ENCODE results near the gene SMAD6.
A peak's percentile ranks its signal among the peaks of the same experiment; 100 is the strongest.

The SMAD6 gene

DNA sequence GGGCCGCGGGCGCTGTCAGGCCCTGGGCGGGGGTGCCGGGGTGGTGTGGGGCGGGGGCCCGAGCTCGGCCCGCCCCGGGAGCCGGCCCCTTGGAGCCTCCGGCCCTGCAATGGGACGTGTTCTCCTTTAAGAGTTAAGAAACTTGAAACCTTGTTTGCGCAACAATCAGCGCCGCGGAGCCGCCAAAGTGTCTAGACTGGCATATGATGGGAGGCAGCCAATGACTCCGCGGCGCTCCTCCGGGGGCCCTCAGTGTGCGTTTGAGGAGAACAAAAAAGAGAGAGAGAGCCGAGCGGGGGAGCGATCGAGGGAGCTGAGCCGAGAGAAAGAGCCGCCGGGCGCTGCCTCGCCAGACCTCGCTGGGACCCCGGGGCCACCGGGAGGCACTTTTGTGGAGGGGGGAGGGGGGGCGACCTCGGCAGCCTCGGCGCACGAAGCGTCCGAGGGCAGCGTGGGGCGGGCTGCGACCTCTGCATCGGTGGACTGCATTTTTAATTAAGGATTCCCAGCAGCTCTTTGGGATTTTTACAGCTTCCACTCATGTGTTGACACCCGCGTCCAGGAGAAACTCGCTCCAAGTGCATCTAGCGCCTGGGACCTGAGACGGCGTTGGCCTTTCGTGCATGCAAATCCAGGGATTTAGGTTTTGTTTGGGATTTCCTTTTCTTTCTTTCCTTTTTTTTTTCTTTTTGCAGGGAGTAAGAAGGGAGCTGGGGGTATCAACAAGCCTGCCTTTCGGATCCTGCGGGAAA, at the start of gene SMAD6:
Gene SMAD6 (plus strand): TSS at position 202 of the 752 bp plus-strand sequence. CDS start 1,023 bp downstream, outside the sequence.
- peak; percentile 62 for DNase-seq

DNA sequence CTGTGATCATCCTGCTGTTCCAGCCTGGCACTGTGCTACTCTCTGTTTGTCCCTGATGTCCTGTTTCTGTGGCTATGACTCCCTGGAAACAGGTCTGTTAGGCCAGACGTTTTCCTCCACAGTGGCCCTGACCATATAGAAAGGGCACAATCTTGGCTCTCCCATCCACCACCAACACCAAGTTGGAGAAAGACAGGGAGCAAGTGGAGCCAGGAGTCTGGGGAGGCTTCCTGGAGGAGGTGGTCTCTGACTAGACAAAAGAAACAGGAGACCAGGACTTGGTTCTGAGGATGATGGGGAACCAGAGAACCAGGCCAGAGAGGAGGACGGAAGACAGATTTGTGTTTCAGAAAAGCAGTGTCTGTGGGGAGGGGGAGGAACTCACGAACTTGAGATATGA, 49.2 kb upstream of the SMAD6 start:
- DNase-seq: no peak

DNA sequence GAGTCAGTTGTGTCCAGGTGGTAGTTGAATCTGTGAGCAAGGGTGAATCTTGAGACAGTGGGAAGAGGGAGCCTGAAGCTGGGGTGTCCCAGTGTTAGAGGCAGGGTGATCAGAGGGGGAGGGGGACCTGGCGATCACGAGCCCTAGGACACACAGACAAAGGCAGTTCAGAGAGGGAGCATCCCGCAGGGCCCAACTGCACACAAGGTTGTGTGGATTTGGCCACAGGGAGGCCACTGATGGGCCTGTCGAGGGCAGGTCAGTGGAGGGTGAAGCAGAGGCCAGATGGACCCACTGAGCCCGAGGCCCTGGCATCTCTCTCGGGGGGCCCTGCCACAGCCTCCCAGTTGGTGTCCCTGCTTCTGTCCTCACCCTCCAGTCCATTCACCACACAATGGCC, 48.6 kb upstream of the SMAD6 start:
- no peak for DNase-seq

DNA sequence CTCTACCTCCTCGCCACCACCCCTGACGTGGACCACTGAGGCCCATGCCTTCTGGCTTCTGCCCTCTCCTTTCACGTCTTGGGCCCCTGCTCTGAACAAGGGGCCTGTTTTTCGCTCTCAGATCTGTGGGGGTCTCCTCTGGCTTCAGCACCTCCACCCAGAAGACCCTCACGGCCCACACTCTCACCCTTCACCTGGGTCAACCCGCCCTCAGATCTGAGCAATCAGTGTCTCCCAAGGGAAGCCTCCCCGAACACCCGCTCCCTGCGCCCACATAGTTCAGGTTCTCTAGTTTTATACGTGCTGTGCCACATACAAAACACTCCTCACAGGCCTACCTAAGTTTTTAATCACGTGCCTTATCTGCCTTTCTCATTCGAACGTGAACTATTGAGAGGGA, 48.2 kb upstream of the SMAD6 start:
- DNase-seq: no peak

DNA sequence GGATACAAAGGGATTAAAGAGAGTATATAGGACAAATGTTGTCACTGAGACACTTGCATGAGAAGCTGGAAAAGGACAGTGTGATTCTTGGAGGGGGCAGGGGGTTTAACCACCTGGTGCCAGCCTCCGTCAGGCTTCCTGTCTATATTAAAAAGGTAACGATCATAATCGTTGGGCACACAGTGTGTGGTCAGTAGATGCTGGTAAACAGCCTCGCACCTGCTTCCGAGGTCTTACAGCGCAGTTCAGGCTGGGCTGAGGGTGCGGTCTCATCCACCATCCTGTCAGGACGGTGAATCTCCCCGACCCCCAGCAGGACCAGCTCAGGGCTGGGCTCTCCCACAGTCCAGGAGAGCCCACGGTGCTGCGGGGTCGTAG, 47.7 kb upstream of the SMAD6 start:
- DNase-seq: no peak

DNA sequence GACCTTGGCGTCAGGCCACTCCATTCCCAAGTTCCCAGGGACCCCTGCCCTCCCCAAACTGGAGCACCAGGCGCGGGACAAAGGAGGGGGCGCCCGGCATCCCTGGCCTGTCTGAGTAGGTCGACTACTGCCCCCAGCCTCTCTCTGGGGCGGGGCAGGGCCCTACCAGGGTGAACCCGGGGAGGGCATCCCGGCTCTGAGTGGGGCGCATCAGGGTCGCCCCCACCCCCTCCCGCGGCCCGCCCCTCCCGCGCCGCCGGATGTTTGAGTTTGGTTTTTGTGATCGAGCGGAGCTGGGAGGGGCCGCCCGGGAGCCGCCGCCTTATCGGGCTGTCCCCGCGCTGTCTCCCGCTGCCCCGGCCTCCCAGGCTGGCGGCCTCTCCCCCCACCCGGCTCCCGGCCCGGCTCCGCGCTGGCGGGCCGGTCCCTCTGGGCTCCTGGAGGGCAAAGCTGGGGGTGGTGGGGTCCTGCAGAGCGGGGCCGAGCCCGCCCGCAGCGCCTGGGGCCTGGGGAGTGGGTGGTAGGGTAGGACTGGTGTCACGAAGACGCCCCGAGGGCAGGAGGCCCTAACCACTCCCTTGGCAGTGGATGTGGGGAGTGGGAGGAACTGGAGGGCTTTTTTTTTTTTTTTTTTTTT, 47.2 kb upstream of the SMAD6 start:
- no peak for DNase-seq

DNA sequence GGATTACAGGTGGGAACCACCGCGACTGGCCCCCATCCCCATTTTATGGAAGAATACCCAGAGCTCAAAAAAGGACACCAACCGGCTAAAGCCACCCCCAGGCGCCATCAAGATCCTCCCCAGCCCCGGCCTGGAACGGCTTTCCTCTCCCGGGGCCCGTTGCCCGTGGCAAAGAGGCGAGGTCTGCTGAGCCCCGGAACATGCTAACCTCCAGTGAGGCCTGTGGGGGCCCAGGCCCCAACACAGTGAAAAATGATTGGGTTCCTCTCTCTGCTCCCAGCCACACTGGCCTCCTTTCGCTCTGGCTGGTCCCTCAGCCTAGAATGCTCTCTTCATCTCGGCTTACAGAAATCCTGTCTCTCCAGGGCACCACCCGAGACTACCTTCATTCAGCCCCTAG, 46.5 kb upstream of the SMAD6 start:
- no peak for DNase-seq

DNA sequence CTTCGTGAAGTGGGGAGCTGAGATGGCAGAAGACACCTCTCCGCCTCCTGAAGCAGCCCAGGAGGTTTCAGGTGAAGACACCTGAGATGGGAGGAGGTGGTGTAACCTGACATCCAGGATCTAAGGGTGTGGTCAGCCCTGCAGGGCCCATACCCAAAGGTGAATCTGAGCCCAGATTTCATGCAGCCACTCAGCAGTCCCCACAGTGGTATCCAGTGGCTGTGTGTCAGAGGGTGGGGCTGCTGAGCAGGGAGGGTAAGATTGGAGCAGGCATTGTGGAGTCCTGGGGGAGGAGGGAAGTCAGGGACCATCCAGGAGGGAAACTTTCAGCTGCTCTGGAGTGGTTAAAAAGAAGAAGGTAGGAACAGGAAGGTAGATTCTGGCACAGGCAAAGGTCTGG, 46.0 kb upstream of the SMAD6 start:
- no peak for DNase-seq

DNA sequence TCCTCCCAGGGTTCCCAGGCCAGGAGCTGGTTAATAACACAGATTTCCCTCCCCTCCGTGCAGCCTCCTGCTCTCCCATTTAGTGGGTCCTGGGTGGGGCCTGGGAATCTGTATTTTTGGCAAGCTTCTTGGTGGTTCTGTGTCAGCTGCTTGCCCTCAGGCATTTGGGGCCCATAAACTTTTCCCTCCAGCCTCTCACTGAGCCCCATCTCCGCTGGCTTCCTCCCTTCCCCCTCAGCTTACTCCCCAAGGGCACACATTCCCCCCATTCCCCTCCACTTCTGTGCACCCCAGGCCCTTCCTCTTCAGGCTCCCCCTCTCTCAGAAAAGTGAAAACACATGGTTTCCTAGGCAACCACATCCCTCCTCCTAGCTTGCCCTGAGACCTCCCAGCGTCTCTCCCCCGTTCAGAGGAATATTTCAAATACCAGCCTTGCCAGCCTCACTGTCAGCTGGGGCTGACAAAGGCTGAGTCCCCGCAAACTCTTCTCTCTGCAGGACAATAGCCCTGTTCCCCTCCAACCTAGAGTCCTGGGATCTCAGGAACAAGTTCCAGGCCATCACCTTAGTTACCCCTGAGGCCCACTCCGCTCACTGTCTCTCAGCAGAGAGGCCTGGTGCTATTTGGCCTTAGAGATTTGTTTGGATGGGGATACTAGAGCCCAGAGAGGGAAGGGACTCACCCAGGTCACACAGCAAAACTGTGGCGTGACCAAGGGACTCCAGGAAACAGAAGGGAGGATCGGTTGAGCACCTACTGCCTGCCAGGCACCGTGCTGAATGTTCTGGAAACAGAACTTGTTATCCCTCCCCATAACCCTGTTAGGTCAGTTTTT, 44.6 kb upstream of the SMAD6 start:
- no peak for DNase-seq

DNA sequence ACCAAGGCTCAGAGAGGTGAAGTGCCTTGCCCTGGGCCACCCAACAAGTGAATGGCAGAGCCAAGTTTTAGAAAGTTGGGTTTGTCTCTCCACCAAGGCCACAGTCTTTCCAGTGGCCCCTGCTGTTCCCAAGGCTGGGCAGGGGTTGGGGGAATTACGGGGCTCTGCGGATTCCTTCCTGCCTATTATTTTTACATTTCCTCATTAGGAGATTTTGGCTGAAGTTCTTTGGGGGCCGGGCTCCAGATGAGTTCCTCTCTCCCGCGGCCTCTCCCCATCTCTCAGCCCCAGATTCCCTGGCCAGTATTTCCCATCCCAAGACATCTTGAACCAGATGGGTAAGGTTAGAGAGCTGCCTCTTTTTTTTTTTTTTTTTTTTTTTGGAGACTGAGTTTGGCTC, 44.0 kb upstream of the SMAD6 start:
- DNase-seq: no peak

DNA sequence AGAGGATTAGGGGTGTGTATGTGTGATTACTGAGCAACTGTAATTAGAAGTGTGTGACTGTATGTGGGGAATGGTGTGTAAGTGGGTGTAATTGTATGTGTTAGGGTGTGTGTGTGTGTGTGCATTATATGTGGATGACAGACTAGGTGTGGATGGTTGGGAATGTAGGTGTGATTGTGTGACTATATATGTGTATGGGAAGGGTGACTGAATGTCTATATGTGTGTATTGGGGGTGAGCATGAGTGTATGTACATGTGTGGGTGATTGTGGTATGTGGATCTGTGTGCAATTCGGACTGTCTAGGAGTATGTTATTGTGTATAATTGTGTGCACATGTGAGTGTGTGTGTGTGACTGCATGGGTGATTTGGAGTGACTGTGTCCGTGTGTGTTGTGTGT, 43.2 kb upstream of the SMAD6 start:
- DNase-seq: no peak

DNA sequence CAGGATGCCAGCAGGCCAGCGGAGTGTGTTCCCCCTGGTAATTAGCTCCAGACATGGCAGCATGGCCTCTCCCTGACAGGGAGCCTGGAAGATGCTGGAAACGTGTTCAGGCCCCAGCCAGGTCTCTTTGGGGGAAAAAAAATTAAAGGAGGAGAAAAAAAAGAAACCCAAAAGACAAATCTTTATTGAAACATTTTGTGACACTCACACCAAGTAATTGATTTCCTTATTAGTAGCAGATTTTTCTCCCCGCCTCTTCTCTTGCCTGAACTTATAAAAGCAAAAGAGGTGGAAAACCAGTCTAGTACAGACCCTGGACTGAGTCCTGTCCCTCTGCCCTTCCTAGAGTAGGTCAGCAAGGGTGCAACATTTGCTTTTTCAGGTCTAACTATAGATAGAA, 42.7 kb upstream of the SMAD6 start:
- no peak for DNase-seq

DNA sequence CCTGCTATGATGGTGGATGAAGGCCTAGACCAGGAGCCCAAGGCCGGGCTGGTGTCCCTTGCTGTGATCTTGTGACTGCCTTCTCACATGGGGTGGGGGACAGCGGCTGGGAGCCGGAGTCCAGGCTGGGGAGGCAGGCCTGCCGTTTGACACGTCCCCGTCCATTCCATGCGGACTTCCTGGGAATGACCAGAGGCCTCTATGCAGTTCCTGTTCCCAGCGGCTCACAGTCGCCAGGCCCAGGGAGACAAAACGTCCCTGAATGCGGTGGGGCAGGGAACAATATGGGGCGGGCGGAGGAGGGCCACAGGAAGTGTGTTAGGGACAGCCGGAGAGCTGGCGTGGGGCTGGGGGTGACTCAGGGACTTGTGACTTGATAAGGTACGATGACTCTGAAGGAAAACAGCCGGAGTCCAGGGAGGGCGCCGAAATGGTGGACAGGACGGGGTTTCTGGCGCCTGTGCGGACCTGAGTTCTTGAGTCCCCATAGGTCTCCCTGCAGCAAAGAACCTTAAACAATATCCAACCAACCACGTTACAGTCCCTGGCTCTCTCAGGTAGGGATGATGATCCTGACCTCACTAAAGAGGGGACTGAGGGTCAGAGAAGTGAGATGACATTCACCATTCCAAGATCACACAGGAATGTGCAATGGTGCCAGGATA, 40.5 kb upstream of the SMAD6 start:
- DNase-seq: no peak

DNA sequence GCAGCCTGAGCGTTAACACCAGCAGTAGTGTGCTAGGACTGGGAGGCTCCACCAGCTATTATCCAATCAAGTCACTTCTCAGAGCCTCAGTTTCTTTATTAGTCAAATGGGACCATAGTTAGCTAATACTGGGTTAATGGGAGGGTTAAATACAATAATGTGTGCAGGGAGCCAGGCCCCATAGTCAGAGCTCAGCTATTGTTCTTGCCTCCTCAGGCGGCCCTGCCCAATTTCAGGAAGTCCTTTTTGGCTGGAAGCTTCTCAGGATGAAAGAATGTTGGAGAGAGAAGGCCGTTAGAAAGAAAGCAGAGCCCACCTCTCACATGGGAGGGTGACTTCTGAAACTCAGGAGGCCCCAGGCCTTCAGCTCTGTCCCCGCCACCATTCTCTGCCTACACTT, 39.5 kb upstream of the SMAD6 start:
- DNase-seq: no peak

DNA sequence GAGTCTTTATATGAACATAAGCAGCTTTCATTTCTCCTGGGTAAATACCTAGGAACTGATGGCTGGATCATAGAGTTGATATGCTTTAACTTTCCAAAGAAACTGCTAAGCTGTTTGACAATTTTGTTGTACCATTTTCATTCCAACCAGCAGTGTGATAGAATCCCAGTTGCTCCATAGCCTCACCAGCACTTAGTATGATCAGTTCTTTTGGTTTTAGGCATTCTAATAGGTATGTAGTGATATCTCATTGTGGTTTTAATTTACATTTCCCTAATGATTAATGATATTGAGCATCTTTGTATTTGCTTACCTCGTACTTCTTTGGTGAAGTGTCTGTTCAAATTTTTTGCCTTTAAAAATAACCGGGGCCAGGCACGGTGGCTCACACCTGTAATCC, 38.4 kb upstream of the SMAD6 start:
- DNase-seq: no peak

DNA sequence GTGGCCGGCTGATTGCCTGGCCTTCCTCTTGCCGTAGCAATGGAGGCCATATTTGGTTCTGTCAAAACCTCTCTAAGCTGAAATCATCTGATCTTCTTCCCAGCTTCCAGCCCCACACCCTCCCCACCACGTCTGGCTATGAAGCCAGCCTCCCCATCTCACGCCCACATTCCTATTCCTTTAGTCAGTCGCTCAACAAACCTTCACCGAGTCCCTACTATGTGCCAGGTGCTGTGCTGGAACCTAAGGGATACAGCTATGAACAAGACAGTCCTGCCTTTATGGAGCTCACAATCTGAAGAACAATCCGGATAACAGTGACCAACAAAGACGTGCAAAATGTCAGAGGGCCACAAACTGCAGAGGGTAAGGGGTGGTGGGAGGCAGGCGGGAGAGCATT, 31.9 kb upstream of the SMAD6 start:
- DNase-seq: no peak

DNA sequence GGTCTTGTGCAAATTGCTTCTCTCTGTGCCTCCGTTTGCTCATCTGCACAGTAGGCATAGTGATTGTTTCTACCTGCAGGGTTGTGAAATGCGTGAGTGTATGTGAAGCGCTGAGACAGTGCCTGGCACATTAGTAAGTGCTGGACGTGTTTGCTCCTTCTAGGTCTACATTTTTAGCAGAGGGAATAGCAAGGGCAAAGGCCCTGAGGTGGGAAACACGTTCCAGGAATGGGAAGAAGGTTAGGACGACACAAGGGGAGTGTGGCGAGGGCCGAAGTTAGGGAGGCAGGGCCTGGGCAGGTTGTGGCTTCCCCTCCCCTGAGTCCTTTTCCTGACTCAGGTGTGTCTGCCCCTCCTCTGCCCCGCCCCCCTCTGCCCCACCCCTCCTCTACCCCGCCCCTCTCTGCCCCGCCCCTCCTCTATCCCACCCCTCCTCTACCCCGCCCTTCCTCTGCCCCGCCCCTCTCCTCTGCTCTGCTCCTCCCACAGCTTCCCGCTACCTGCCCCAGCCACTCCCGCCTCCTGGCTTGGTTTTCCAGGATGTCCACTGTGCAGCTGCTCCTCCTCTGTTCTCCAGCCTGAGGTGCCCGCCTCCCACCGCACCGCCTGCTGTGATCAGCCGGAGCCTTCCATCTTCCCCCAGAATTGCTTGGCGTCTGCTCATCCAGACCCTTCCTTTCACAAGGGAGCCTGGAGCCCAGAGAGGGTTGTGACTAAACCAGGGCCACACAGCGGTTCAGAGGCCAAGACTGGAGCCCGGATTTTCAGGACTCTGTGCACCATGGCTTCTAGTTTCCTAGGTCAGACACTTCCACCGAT, 31.1 kb upstream of the SMAD6 start:
- no peak for DNase-seq

DNA sequence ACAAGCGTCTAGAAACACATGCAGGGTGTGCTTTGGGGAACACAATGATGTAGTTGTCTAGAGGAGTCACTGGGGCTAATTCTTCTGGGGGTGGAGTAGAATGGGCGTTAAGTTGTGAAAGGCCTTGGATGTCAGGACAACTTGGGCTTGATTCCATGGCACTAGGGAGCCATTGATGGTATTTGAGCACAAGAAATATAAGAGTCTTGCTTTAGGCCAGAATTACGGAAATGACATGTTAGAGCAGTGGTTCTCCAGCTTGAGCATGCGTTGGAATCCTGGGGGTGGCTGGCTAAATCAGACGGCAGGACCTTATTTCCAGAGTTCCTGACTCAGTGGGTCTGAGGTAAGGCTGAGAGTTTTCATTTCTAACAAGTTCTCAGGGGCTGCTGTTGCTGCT, 29.2 kb upstream of the SMAD6 start:
- no peak for DNase-seq

DNA sequence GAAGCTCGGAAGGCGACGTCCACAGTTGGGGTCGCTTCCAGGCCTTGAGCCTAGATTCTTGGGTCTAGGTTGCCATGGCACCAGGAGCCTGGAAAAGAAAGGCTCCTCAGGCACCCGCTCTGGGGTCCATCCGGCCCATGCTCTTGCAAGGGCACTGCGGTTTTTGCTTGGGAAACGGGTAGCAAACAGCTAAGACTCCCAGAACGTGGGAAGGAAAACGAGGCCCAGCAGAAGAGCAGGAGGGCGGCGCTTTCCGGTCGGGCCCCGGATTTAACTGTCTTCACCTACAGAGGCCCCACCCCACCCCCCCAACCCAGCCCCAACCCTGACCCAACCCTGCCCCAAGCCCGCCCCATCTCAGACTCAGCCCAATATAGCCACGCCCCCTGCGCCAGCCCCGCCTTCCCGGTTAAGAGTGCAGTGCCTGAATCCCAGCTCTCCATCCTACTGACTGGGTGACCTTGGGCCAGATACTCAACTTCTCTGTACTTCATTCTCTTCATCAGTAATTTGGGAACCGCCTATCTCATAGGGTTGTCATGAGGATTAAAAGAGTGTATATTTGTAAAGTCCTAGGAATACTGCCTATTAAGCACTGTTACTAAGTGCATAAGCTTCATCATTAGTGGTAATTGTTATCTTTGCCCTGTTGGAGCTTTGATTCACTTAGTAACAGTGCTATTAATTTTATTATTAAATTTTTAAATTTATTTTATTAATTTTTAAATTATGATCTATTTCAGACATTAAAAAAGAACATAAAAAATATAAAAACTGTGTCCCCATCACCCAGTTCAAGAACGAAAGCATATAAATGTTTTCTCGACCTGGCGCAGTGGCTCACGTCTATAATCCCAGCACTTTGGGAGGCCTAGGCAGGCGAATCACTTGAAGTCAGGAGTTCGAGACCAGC, 28.4 kb upstream of the SMAD6 start:
- no peak for DNase-seq

DNA sequence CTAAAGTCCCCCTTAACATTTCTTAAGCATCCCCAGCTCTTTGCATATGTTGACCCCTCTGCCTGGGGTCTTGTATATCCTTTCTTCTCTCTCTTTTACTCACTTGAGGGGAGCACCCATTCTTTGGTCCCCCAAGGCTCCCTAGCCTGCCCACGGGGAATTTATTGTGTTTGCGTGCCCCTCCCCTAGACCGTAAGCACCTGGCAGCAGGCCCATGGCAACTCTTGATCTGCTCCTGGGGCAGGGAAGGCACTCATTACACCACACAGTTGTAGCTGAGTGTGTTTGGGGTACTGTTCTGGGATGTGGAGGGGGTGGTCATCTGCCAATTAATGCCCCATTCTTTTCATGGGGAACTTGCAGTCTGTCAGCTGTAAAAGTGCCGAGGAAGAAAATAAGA, 27.3 kb upstream of the SMAD6 start:
- no peak for DNase-seq

DNA sequence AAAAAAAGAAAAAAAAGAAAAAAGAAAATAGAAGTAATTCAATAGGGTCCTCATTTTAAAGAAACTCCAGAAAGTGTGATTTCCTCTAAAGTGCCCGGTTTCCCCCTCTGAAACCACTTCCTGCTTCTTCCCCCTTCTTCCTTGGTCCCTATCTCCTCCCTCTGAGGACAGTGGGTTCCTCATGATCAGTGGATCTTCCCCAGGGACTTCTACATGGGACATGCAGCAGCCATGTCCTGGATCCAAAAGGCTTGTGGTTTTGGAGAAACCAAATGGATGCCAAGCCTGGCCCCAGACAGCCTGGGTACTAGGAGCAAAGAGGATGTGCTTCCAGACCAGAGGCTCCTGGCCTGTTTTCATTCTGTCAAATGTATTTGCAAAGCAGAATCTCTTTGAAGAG, 26.6 kb upstream of the SMAD6 start:
- no peak for DNase-seq

DNA sequence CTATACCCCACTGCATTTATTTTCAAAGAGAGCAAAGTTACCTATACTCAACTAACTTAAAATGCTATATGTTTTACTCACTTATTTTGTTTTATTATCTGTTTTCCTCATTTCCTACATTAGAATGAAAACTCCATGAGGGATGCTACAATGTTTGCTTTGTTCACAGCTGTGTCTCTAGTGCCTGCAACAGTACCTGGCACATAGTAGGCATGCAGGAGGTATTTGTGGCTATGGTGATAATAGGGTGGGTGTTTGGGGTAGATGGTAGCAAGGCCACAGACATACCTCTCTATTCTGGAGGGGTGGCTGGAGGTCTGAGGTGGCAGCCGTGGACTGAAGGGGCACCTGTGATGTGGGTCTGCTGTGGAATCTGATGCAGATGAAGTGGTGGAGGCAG, 24.7 kb upstream of the SMAD6 start:
- no peak for DNase-seq
